Fibroblast of peridontal ligament (primary cell): ENCODE results near the gene TMEM185B.
"Not testable (repeated sequence)": the region's sequence is repeated elsewhere in the genome, so short reads cannot be mapped to it uniquely, and the experiment has no call there.

ENCODE experiments used
- DNase-seq: peaks from one replicate; pipeline ENCODE4 v3.0.0-alpha.2; 2010; ENCODE audit errors: extremely low read depth

Gene TMEM185B

DNA sequence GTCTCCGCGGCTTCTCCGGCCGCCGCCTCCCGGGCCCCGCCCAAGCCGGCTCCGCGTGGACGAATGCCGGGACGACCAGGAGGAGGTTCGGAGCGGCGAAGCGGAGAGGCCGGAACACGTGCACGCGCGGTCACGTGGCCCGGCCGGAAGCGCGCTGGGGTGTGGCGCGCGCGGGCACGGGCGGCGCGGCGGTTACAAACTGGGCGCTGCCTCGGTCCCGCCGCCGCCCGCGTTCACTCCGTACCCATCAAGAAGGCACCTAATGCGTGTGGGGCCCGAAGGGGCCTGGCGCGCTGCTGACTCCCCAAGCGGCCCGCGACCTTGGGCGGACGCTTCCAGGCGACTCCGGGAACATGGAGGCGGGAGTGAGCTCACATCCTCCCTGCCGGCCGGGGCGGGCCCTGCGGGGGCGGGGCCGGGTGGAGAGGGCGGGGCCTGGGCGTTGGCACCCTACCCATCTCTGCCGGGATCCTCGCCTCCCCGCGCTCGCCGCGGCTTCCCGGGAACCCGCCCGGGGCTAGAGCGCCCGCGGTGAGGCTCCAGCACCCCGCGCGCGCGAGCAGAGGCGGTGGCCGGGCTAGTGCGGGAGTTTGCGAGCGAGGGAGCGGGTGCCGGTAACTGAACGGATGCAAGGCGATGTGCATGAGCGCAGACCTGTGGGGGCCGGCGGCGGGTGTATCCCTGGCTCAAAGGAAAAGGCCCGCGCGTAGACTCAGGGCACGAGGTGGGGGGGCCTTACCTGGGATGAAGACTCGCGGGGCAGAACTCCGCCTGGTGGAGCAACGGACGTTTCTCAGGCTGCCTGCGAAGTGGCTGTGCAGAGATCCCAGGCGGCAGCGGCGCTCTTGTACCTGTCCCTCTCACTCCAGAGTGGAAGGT is at the start of gene TMEM185B:
TMEM185B (minus strand) TSS at position 367 of the 879 bp plus-strand sequence. CDS start 424 bp downstream, outside the sequence.
- DNase-seq, result peak; percentile 73

GRCh38 chr2:120271711-120272379 is 48.6 kb upstream of the TMEM185B start:
- no peak for DNase-seq

- no peak for DNase-seq
Measured at GRCh38 chr2:120269816-120270215, 46.6 kb upstream of the TMEM185B start.

DNA sequence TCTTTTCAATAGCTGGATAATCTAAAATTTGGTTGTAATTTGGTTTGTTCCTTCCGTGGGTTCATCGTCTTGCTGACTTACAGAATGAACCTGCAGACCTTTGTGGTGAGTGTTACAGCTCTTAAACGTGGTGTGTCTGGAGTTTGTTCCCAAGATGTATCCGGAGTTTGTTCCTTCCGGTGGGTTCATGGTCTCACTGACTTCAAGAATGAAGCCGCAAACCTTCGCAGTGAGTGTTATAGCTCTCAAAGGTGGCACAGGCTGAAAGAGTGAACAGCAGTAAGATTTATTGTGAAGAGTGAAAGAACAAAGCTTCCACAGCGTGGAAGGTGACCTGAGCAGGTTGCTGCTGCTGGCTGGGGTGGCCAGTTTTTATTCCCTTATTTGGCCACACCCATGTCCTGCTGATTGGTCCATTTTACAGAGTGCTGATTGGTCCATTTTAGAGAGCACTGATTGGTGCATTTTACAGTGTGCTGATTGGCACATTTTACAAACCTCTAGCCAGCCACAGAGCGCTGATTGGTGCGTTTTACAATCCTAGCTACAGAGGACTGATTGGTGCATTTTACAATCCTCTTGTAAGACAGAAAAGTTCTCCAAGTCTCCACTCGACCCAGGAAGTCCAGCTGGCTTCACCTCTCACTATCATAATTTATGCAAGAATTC is 46.0 kb upstream of the TMEM185B start:
- no peak for DNase-seq

GRCh38 chr2:120267348-120267747 is 44.1 kb upstream of the TMEM185B start:
- no peak for DNase-seq

- DNase-seq, result no peak
Measured at GRCh38 chr2:120265006-120265405, 41.8 kb upstream of the TMEM185B start.

- no peak for DNase-seq
Measured at GRCh38 chr2:120262761-120263428, 39.7 kb upstream of the TMEM185B start.

DNA sequence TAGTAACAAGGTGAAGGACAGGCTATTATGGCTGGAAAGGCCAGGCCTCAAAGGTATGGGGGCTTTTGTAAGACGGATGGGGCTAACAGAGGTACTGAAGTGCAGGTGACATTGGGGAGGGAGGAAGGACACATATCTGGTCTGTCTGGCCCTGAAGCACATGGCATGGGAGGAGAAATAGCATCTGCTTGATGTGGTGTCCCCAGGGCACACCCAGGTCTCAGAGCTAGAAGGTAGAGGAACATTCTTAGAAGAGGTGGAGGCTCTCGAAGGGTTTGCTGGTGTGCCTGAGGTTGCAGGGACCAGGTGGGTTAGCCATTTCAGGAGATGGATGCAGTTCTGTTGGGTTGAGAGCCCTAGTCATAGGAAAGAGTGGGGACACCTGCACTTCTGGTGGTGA is 39.0 kb upstream of the TMEM185B start:
- no peak for DNase-seq

GRCh38 chr2:120261387-120262006 is 38.3 kb upstream of the TMEM185B start:
- no peak for DNase-seq

DNA sequence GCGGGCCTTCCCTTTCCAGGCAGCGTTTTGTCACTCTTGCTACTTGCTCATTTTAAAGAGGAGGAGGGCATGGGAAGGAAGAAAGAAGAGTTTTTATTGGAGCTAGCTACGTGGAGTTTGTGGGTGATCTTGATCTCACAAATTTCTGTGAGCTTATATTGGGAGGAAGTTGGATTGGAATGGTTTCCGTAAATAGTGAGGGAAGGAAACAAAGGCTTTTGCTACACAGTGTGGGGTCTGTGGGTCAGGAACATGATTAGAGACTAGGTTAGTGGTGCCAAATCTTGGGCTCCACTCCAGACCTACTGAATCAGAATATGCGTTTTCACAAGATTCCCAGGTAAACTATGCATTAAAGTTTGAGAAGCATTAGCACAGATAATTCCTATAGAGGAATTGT is 37.5 kb upstream of the TMEM185B start:
- DNase-seq, result no peak

DNA sequence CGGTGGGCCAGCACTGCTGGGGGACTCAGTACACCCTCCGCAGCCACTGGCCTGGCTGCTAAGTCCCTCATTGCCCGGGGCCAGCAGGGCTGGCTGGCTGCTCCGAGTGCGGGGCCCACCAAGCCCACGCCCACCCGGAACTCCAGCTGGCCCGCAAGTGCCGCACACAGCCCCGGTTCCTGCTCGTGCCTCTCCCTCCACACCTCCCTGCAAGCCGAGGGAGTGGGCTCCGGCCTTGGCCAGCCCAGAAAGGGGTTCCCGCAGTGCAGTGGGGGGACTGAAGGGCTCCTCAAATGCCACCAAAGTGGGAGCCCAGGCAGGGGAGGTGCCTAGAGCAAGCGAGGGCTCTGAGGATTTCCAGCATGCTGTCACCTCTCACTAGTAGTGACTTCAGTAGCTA is 36.7 kb upstream of the TMEM185B start:
- not testable (repeated sequence) for DNase-seq

DNA sequence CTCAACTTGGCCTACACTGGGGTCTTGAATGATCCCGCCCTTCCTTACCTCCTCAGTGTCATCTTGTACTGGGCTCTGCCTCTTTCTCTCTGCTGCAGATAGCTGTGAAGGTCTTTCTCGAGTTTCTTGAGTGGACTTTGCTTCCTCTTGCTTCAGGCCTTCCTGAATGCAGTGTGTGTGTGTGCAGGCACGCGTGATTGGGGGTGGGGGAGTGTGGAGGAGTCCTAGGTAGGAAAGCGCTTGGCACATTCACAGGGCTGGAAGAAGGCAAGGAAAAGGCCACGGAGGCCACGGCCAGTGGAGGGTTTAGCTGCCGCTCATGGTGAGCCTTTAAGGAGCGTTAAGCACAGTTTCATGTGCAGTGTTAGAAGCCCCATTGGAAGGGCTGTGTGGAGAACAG is 35.0 kb upstream of the TMEM185B start:
- DNase-seq, result no peak

DNA sequence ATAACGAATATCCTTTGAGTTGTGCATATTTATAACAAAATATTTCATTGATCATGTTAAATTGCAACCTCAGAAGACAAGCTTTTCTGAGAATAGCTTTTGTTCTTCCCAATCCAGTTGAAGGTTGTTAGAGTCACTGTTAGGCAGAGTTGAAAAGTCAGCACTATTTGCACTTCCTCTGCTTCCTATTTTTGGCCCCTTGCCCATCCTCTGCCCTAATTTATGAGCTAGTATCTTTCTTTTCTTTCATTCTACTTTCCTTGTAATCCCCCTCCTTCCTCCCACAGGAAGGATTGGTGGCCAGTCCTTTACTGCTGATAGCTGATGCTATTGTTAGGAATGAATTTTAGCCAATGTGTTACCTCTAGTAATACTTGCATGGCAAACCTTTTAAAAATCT is 34.3 kb upstream of the TMEM185B start:
- no peak for DNase-seq

DNA sequence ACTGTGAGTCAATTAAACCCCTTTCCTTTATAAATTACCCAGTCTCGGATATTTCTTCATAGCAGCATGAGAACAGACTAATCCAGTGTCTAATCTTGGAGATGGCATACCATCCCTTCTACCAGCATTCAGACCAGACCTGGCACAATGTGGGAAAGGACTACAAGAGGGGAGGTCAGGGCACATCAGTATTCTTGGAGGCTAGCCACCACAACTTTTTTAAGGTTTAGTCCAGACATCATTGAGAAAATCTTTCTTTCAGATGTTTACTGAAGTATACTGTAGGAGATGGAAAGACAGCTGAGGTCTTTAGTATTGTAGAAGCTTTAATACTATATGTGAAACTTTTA is 33.4 kb upstream of the TMEM185B start:
- DNase-seq, result no peak

DNA sequence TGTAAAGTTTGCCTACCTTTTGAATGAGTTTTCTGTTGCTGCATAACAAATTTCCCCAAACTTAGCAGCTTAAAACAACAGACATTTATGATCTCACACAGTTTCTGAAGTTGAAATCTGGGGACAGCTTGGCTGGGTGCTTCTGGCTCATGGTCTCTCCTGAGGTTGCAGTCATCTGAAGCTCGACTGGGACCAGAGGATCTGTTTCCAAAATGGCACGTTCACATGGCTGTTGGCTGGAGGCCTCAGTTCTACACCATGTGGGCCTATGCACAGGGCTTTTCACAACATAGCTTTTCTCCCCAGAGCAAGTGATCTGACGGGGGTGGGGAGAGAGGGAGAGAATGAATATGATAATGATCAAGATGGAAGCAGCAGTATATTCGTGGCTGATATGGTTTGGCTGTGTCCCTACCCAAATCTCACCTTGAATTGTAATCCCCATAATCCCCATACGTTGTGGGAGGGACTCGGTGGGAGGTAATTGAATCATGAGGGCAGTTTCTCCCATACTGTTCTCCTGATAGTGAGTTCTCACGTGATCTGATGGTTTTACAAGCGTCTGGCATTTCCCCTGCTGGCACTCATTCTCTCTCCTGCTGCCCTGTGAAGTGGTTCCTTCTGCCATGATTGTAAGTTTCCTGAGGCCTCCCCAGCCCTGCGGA is 32.9 kb upstream of the TMEM185B start:
- no peak for DNase-seq

DNA sequence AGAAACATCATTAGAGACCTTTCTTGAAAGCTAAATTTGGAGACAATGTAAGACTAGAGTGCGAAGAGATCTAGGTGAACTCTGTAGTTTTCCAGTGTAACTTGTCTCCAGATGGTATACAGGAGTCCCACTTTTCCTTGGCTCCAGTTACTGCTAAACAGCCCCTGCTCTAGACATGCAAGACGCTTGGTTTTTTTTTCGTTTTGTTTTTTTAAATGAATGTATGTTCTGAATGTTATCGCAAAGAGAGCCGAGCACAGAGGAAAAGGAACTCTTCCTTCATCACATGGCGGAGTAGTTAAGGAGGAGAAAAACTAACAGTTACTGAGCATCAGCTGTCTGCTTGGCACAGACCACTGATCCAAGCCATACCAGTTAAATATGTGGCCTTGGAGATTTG is 31.9 kb upstream of the TMEM185B start:
- no peak for DNase-seq

DNA sequence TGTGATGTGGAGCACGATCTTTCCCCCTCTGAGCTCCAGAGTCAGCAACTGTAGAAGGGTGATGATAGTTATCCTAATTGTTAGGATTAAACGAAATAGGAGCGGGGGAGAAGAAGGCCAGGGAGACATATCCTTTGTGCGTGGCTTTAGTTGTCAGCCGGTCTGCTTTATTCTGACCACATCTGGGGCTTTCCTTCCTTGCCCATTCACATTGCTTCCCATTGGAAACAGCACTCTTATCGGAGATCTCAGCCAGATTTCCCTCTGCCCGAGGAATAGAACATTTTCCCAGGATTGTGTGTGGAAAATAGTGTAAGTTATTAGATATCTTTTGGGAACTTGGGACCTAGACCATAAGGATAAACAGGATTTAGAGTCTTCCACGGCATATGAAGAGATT is 31.0 kb upstream of the TMEM185B start:
- DNase-seq, result no peak

- peak; percentile 74 for DNase-seq
Measured at GRCh38 chr2:120253021-120253882, 30.1 kb upstream of the TMEM185B start.

DNA sequence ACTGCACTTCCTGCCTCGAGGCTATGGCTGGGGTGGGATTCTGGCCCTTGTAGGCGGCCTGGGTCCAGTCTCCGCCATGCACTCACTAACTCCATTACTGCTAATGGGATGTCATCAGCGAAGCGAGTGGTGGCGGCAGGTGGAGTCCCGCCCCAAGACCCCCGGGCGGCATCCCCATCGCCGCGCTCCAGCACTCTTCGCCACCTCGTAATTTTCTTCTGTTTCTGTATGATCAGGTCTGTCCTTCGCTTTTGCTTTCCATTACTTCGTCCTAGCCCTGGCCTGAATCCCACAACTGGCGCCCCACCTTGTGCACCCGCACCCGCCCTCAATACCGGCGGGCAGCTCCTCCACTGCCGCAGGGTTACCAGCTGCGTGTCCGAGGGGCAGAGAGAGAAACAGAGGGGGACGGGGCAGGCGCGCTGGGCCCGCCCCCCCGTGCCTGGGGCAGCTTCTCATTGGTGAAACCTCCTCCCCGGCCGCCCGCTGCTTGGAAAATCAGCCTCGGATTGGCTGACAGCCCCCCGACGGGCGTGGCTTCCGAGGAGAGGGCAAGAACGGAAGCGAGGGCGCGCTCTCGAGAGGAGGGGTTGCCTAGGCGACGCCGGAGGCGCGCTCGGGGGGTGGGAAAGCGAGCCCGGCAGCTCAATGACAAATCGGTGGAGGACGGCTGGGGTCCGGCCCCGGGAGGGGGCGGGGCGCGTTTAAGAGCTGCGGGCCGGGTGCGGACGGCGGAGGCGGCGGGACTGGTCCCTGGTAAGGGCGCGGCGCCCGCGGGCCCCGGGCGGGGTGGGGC is 29.2 kb upstream of the TMEM185B start, which contains the start of gene RALB:
RALB (plus strand) TSS at position 628 of the 796 bp plus-strand sequence. CDS start 25,813 bp downstream, outside the sequence.
- DNase-seq, result peak; percentile 96
